ENCODE measurements around the gene GMPPA.

DNA sequence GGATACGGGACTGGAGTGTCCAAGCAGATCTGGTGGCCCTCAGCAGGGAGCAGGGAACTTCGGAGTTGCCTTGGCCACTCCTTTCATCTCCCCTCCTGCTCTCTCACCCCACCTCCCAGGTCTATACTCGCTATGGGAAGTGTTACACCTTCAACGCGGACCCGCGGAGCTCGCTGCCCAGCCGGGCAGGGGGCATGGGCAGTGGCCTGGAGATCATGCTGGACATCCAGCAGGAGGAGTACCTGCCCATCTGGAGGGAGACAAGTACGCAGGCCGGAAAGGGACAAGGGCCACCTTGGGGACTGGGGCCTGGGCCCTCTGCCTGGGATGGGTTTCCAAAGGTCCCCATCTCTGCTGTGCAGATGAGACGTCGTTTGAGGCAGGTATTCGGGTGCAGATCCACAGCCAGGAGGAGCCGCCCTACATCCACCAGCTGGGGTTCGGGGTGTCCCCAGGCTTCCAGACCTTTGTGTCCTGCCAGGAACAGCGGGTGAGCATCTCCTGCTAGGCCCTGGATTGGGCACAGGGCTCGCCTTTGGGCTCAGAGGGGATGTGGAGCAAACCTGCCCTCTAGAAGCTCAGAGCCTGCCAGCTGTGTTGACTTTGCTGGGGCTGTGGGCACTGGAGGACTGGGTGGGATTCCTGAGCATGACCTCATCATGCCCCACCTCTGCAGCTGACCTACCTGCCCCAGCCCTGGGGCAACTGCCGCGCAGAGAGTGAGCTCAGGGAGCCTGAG lies 33.1 kb downstream of the GMPPA start:
- TF ChIP-seq, protein P1, sequence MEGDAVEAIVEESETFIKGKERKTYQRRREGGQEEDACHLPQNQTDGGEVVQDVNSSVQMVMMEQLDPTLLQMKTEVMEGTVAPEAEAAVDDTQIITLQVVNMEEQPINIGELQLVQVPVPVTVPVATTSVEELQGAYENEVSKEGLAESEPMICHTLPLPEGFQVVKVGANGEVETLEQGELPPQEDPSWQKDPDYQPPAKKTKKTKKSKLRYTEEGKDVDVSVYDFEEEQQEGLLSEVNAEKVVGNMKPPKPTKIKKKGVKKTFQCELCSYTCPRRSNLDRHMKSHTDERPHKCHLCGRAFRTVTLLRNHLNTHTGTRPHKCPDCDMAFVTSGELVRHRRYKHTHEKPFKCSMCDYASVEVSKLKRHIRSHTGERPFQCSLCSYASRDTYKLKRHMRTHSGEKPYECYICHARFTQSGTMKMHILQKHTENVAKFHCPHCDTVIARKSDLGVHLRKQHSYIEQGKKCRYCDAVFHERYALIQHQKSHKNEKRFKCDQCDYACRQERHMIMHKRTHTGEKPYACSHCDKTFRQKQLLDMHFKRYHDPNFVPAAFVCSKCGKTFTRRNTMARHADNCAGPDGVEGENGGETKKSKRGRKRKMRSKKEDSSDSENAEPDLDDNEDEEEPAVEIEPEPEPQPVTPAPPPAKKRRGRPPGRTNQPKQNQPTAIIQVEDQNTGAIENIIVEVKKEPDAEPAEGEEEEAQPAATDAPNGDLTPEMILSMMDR (IDR thresholded peaks at IDR 0.05), result no peak
- TF ChIP-seq POLR2A (IDR thresholded peaks at IDR 0.05), result no peak
